Suppressor macrophage treated with lipopolysaccharide for 1 hour (primary cell): ENCODE data around the gene HOXA2.

ENCODE experiments used
- DNase-seq, 3 donors: peaks; one replicate each; pipeline ENCODE4 v3.0.0-alpha.2; 2020 to 2022

HOXA2 gene

DNA sequence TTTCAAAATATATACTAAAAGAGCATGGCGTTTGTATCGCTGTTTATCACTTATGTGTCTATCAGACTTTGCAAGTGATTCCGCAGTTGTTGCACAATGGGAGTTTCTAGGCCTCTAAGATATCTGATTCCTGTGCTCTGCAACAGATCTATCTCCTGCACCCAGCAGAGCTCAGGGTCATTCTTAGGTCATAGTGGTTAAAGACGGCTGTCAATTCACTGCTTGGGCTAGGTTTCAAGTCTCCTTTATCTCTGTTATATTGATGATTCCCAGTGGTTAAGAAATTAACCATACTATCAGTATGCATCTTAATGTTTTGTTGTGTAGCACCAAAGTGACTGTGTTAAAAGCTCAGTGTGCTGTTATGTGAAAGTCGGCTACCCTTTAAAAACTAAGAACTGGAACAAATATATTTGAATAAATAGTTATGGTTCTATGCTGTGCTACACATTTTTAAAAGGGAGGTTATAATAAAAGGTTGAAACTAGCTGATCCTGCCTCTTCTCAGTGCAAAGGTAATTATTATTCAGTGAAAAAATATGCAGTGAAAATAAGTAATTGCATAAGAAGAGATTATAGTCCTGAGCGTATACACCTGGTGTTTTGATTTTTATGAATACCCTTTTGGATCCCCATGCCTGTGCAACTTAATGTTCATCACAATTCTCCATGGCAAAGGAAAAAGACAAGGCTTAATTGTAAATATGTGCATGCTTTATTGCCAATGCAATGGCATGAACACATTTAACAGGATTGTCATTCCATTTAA is 30.7 kb downstream of the HOXA2 start:
- no peak for DNase-seq

DNA sequence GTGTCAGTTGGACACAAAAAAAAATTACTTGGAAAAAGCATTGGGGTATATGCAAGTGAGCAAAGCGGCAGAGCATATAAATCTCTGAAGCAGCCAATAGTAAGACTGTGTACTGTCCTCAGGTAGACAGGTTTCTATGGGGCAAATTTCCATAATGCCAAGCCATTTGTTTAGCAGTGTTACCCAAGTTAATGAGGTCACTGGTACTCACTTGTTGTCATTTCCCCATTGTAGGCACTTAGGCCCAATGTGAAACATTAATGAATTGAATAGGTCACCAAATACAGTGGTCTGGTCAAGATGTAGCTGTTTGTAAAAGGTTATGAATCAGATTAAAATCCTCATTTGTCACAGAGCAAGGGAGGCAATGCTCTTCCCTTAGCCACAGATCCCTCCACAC is 34.2 kb downstream of the HOXA2 start:
- DNase-seq: peak in 1 of 3 donors; percentile 26

DNA sequence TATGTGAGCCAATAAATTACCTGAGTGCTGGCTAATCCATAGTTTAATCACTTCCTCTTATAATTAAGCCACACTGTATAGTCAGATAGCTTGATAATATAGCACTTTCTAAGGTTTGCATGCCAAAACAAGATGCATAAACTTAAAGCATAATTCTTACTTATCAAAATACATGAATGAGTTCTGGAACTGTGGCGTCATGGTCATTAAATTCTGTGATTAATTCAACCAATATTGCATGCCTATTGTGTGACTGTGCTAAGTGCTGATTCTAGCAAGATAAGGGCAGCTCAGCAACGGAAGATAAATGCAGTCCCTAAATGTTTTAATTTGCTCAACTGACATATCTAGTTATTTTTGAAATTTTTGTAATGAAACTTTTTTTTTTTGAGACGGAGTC is 36.3 kb downstream of the HOXA2 start:
- no peak for DNase-seq

DNA sequence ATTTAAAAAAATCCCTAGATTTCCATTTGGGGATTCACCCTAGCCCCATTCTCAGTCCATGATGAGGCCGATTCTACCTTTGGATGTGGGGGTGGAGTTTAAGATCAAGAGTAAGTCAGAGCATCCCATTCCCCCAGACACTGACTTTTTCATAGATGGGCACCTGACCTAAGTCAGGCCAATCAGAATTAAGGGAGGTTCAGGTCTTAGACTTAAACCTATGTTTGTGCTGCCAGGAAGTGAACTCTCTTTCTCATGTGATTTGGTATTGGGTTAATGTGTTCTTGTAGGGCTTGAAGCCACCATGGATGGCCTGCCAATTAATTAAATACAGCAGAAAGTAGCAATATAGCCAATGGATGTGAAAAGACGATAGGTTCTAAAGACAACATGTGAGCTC is 36.8 kb downstream of the HOXA2 start:
- no peak for DNase-seq

DNA sequence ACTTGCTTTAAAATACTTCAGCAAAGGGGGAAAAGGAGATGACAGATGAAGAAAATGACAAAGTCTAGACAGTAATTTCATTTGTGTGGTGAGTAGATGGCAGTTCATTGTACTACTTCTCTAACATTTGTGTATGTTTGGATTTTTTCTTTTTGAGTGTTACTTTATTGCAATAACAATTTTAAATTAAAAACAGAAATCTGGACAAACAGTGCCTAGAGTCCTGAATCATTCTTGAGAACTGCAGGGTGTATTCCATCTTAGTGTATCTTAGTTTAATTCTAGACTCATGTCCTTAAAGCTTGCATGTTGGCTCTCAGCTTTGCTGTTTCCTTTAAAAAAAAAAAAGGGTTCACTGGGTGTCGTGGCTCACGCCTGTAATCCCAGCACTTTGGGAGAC is 37.8 kb downstream of the HOXA2 start:
- DNase-seq: no peak

DNA sequence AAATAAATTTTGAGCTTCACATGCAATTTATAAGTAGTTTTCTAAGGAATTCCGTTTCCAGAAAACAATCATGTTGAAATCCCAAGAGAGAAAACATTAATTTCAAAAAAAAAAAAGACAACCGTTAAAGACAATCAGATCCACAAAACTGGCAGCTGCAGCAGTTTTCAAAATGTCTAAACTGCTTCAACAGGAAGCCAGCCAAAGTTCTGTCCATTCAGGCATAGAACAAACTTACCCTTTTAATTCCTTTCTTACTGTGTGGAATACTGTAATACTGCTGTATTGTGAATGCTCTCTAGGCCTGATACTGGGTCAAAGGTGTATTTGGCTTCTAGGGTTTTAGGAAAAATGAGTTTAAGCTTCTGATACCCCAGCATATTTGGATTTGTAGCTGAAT is 38.3 kb downstream of the HOXA2 start:
- DNase-seq: no peak

DNA sequence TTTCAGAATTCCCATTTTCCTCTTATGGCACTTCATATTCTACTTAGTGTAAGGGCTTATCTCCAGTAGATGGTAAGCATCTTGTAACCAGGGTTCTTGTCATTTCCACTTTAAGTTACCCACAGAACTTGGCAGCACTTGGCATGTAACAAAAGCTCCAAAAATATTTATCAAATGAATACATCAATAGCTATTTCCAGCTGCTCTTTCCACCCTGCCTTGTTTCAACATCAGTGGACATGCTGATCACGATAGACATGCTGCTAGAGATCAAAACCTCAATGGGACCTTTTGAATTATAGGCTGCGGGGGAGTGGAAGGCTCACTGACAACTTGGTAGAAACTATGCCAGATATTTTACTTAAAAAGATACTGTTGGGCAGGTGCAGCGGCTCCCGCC is 39.5 kb downstream of the HOXA2 start:
- DNase-seq: no peak

DNA sequence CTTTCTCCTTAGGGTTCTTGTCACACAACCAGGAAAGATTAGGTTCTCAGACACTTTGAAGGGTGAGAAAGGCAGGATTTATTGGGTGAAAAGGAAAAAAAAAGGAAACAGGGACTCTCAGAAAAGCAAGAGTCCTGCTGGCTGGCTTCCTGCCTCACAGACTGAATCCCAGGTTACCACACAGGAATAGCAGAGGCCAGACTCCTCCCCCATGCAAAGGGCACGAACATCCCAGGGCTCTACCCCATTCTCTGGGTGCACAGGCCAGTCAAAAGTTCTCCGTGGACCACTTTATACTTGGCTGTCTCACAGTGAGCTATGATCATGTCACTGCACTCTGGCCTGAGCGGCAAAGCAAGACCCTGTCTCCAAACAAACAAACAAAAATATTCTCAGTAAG is 49.3 kb downstream of the HOXA2 start:
- DNase-seq: no peak

DNA sequence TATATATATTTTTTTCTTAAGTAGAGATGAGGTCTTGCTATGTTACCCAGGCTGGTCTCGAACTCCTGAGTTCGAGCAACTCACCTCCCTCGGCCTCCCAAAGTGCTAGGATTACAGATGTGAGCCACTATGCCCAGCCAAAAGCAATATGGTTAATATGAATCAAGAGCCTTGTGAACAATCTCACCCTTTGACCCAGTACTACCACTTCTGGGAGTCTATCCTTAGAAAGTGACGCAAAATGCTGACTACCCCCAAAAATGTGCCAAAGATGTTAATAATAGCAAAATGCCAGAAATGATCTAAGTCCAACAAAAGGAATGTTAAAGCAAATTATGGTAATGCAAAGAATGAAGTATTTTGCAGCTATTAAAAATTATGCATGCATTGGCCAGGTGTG is 51.0 kb downstream of the HOXA2 start:
- no peak for DNase-seq
